Esophagus squamous epithelium (tissue), 5 donors: ENCODE results near the gene ATL3. TPM values are rescaled to one million over a fixed set of nuclear protein-coding genes. Genes with fewer than 3 reads are reported as not detected.
A peak's percentile ranks its signal among the peaks of the same experiment; 100 is the strongest.
"Not testable (repeated sequence)": the region's sequence is repeated elsewhere in the genome, so short reads cannot be mapped to it uniquely, and the experiment has no call there.

Source experiments
- DNase-seq: peaks from one replicate; lab custom pipeline; 2025; lab: John Stamatoyannopoulos, UW
- H3K27ac ChIP-seq, 4 donors: fragments of 200-600 bp; sonication (generic); one replicate each; pipeline ENCODE4 v1.5.1; 2016 to 2019; ENCODE audit warnings: mild to moderate bottlenecking in 1 of 4
- H3K27me3 ChIP-seq, 4 donors: fragments of 200-600 bp; sonication (generic); 1 replicate in 3 of 4; 2 replicates in 1 of 4; pipeline versions ENCODE4 v1.5.1 to v1.6.0; 2017 to 2021; ENCODE audit warnings: antibody characterized with exemption in 1 of 4
- H3K36me3 ChIP-seq, 3 donors: fragments of 200-600 bp; sonication (generic); one replicate each; pipeline ENCODE4 v1.5.1; 2016 to 2019
- H3K4me1 ChIP-seq, 3 donors: fragments of 200-600 bp; sonication (generic); one replicate each; pipeline ENCODE4 v1.5.1; 2017 to 2019
- H3K4me3 ChIP-seq, 4 donors: fragments of 200-600 bp; sonication (generic); 1 replicate in 3 of 4; 2 replicates in 1 of 4; pipeline ENCODE4 v1.5.1; 2016 to 2019; ENCODE audit warnings: mild to moderate bottlenecking in 2 of 4, moderate library complexity in 1 of 4
- H3K9me3 ChIP-seq, 3 donors: fragments of 200-600 bp; sonication (generic); one replicate each; pipeline ENCODE4 v1.5.1; 2016 to 2019
- POLR2A ChIP-seq, 4 donors: fragments of 450-650 bp; IDR thresholded peaks; one replicate each; pipeline ENCODE4 v1.6.1; 2017; ENCODE audit warnings: antibody characterized with exemption in 4 of 4, mild to moderate bottlenecking in 4 of 4, moderate library complexity in 3 of 4
- WGBS, 2 donors: methylation state at CpG; one replicate each; pipeline ENCODE4 v1.1.5; 2018; 5-methylcytosine and 5-hydroxymethylcytosine counted together
- intact Hi-C: fragments of 100-400 bp; cut with DNase I; formaldehyde crosslinking; loops from one replicate; pipeline ENCODE4 v1.15.0; 2022
- total RNA-seq, 4 donors: library from RNA; depleted of rRNA; stranded (reverse); fragments of >200 nt; gene quantifications; one replicate each; pipeline ENCODE4 v1.1.0, GENCODE V29; 2016
- TF ChIP-seq, protein P1 (sequence below), 6 experiments: fragments of 450-650 bp in 4 of 6; fragments of 200-600 bp in 2 of 6; sonication (generic) in 2 of 6; IDR thresholded peaks; one replicate each; pipeline ENCODE4 v1.5.1; 2016 to 2019; ENCODE audit warnings: antibody characterized with exemption in 6 of 6, mild to moderate bottlenecking in 4 of 6, moderate library complexity in 4 of 6
- donor health status: DM: yes; HTN: yes; CAD: no.

Gene ATL3
- total RNA-seq, 4 donors from 2014 or later, result 39.1 to 79.7 (median 55.3) TPM

- no peaks in the 10 kb centered on the region for H3K36me3 ChIP-seq
- no peaks in the 10 kb centered on the region for H3K9me3 ChIP-seq
- WGBS, 2 donors, result 24 to 54% methylated on average over 2 of the region's 2 CpGs
- TF ChIP-seq POLR2A (IDR thresholded peaks at IDR 0.05), result no peak
- TF ChIP-seq, protein P1, sequence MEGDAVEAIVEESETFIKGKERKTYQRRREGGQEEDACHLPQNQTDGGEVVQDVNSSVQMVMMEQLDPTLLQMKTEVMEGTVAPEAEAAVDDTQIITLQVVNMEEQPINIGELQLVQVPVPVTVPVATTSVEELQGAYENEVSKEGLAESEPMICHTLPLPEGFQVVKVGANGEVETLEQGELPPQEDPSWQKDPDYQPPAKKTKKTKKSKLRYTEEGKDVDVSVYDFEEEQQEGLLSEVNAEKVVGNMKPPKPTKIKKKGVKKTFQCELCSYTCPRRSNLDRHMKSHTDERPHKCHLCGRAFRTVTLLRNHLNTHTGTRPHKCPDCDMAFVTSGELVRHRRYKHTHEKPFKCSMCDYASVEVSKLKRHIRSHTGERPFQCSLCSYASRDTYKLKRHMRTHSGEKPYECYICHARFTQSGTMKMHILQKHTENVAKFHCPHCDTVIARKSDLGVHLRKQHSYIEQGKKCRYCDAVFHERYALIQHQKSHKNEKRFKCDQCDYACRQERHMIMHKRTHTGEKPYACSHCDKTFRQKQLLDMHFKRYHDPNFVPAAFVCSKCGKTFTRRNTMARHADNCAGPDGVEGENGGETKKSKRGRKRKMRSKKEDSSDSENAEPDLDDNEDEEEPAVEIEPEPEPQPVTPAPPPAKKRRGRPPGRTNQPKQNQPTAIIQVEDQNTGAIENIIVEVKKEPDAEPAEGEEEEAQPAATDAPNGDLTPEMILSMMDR (IDR thresholded peaks at IDR 0.05), result no peak
- H3K4me1 ChIP-seq, result peaks cover 14 to 86% (median 33%) of the 10 kb centered on the region in 3 donors
- no peak for DNase-seq
- intact Hi-C loops, result loop anchor here (10.0 kb wide), 1 partner anchor 48 kb away; no protein-coding TSS in a partner anchor
- no peaks in the 10 kb centered on the region for H3K27me3 ChIP-seq
- no peak overlapping the region for H3K4me3 ChIP-seq
- H3K27ac ChIP-seq, result peak overlapping the region in 1 of 4 donors; percentile 34
Observed at GRCh38 chr11:63686926-63687325, 15.8 kb upstream of the ATL3 start.

- H3K9me3 ChIP-seq, result not testable (repeated sequence)
Observed at GRCh38 chr11:63685158-63685721, 14.1 kb upstream of the ATL3 start.

GRCh38 chr11:63683133-63683991 is 12.2 kb upstream of the ATL3 start:
- intact Hi-C loops, result loop anchor here (10.0 kb wide), 1 partner anchor 51 kb away; no protein-coding TSS in a partner anchor
- H3K4me3 ChIP-seq, result peak overlapping the region in 3 of 4 donors; percentile 71 to 91 (median 90)
- peak overlapping the region; percentile 34 to 98 (median 96) for H3K27ac ChIP-seq
- H3K9me3 ChIP-seq, result no peaks in the 10 kb centered on the region
- peaks cover 20 to 68% (median 27%) of the 10 kb centered on the region in 3 donors for H3K4me1 ChIP-seq
- no peaks in the 10 kb centered on the region for H3K36me3 ChIP-seq
- WGBS, 2 donors, result 74 to 78% methylated on average over 8 of the region's 8 CpGs
- no peak for DNase-seq
- no peak for TF ChIP-seq POLR2A (IDR thresholded peaks at IDR 0.05)
- TF ChIP-seq, protein P1 (IDR thresholded peaks at IDR 0.05), result no peak
- H3K27me3 ChIP-seq, result no peaks in the 10 kb centered on the region

More at GRCh38 chr11:63685158-63685721, 14.1 kb upstream of the ATL3 start:
- intact Hi-C loops, result loop anchor here (10.0 kb wide), 1 partner anchor 50 kb away; no protein-coding TSS in a partner anchor
- H3K27me3 ChIP-seq, H3K4me3 ChIP-seq, DNase-seq, H3K36me3 ChIP-seq, H3K27ac ChIP-seq: not testable (repeated sequence)
- WGBS, 2 donors, result 83 to 84% methylated on average over 5 to 6 of the region's 7 CpGs
- peaks cover 20 to 84% (median 33%) of the 10 kb centered on the region in 3 donors for H3K4me1 ChIP-seq

DNA sequence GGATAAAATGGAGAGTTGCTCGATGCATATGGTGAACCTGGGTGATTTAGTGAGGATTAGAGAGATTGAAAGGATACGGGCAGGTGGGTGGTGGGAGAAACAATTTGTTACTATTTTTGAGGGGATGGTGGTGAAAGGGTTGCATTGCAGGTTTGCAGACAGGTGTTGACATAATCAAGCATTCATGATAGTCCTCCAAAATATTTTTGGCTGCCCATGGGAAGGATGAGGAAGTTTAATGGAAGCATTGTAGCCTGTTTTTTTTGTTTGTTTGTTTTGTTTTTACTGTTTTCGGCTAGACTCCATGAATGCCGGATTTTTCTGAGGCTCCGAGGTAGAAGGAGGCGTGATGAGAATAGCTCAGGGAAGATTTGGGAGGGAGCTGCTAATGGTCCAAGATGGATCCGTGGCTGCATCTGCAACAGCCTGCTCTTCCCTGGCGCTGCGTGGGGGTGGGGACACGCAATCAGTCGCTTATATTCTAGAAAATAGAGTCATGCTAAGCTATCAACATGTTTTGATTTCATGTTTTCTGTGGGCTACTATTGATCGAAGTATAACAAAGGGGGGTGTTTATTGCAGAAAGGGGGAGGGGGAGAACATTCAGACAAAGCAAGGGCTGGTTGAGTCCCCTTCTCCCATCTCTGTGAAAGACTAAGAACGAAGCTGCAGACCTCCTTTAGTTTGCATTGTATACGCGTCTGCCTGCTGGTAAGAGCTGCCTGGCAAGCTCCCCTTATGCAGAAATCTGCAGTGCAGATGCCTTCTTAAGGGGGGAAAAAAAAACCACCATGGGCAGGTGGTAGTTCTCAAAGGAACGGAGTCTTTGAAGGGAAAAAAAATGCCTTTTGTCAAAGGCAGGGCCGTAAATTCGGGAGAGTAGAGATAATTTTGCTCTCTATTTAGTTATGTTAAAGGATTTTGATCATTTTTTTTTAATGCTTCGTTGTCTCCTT is 11.2 kb upstream of the ATL3 start:
- intact Hi-C loops, result loop anchor here (10.0 kb wide), 1 partner anchor 52 kb away; no protein-coding TSS in a partner anchor
- H3K27ac ChIP-seq, result peak overlapping the region; percentile 95 to 98 (median 98)
- WGBS, 2 donors, result 4% methylated on average over 19 of the region's 19 CpGs
- no peak for DNase-seq
- TF ChIP-seq POLR2A (IDR thresholded peaks at IDR 0.05), result no peak
- TF ChIP-seq, protein P1 (IDR thresholded peaks at IDR 0.05), result peak in 4 of 6 experiments; percentile 26 to 48 (median 42)
- H3K36me3 ChIP-seq, result no peaks in the 10 kb centered on the region
- no peaks in the 10 kb centered on the region for H3K27me3 ChIP-seq
- peaks cover 20 to 58% (median 22%) of the 10 kb centered on the region in 3 donors for H3K4me1 ChIP-seq
- peak overlapping the region; percentile 71 to 93 (median 90) for H3K4me3 ChIP-seq
- no peaks in the 10 kb centered on the region for H3K9me3 ChIP-seq
